ENCODE measurements around the gene ANO3. TPM values are rescaled to one million over a fixed set of nuclear protein-coding genes. Genes with fewer than 3 reads are reported as not detected.

The ANO3 gene
- total and polyA plus RNA-seq, 2 donors (not counting 1 experiment from before 2014, with no cell fraction given) = not detected

GRCh38 chr11:26474401-26474800, 142.5 kb downstream of the ANO3 start:
- DNase-seq (no peak), ATAC-seq (ENCODE audit: low read depth) (no peak)
- no peaks in the 10 kb centered on the region for H3K9me3 Mint-ChIP-seq (ENCODE audit: insufficient read depth)
- H3K9me3 ChIP-seq (ENCODE audit: control extremely low read depth in 1 of 3, control insufficient read depth in 2 of 3, insufficient read depth in 1 of 3, low read length in 2 of 3) = no peaks in the 10 kb centered on the region
- POLR2A ChIA-PET = no interaction called here
- no peaks in the 10 kb centered on the region for H4K20me1 ChIP-seq (ENCODE audit: control insufficient read depth, insufficient read depth, low read length, poor library complexity, severe bottlenecking)
- H3K4me1 Mint-ChIP-seq = no peaks in the 10 kb centered on the region
- H3K27ac Mint-ChIP-seq = no peak overlapping the region
- H3K9ac ChIP-seq (ENCODE audit: low read length) = no peak overlapping the region
- no peak overlapping the region for H3K4me3 Mint-ChIP-seq
- no peaks in the 10 kb centered on the region for H3K27me3 ChIP-seq (replicated peaks in 1 of 4; ENCODE audit: control extremely low read depth in 1 of 4, control insufficient read depth in 3 of 4, insufficient read depth in 4 of 4, low read length in 3 of 4)
- CTCF ChIA-PET = no interaction called here
- no peaks in the 10 kb centered on the region for H3K36me3 ChIP-seq (replicated peaks in 1 of 2; ENCODE audit: control extremely low read depth in 1 of 2, control insufficient read depth in 1 of 2, extremely low read depth in 1 of 2, insufficient read depth in 2 of 2, low read length in 1 of 2)
- H2AFZ ChIP-seq (ENCODE audit: insufficient read depth, low read depth, low read length, poor library complexity, severe bottlenecking) = no peak overlapping the region
- no CpG with 5 or more reads among the region's 2 CpGs for WGBS (ENCODE audit: insufficient coverage)
- H3K79me2 ChIP-seq (ENCODE audit: control insufficient read depth, insufficient read depth, low read length) = no peaks in the 10 kb centered on the region
- intact Hi-C loops (cut with micrococcal nuclease) = no loop called here
- H3K27ac ChIP-seq (ENCODE audit: low read length in 2 of 2) = no peak overlapping the region
- TF ChIP-seq EZH2 (IDR thresholded peaks at IDR 0.05; ENCODE audit: borderline replicate concordance, insufficient read depth, low read depth, low read length, poor library complexity, severe bottlenecking) (no peak), CTCF (IDR thresholded peaks at IDR 0.05) (no peak)
- no peaks in the 10 kb centered on the region for H3K4me1 ChIP-seq (ENCODE audit: control insufficient read depth in 2 of 2, insufficient read depth in 2 of 2, low read length in 2 of 2)
- H3K4me3 ChIP-seq (ENCODE audit: control extremely low read depth in 1 of 5, extremely low read depth in 1 of 5, insufficient read depth in 1 of 5, low read depth in 2 of 5, low read length in 4 of 5) = no peak overlapping the region
- H3K4me2 ChIP-seq (replicated peaks; ENCODE audit: low read depth, low read length, poor library complexity, severe bottlenecking) = no peak overlapping the region
- H3K27me3 Mint-ChIP-seq = no peaks in the 10 kb centered on the region

- Histone ChIP-seq H3K4me2 (replicated peaks; ENCODE audit: low read depth, low read length, poor library complexity, severe bottlenecking) (no peak overlapping the region), H3K9ac (ENCODE audit: low read length) (no peak overlapping the region), H3K27me3 (replicated peaks in 1 of 4; ENCODE audit: control extremely low read depth in 1 of 4, control insufficient read depth in 3 of 4, insufficient read depth in 4 of 4, low read length in 3 of 4) (no peaks in the 10 kb centered on the region), H3K27ac (ENCODE audit: low read length in 2 of 2) (no peak overlapping the region), H3K79me2 (ENCODE audit: control insufficient read depth, insufficient read depth, low read length) (no peaks in the 10 kb centered on the region), H2AFZ (ENCODE audit: insufficient read depth, low read depth, low read length, poor library complexity, severe bottlenecking) (no peak overlapping the region), H3K4me1 (ENCODE audit: control insufficient read depth in 2 of 2, insufficient read depth in 2 of 2, low read length in 2 of 2) (no peaks in the 10 kb centered on the region), H3K36me3 (replicated peaks in 1 of 2; ENCODE audit: control extremely low read depth in 1 of 2, control insufficient read depth in 1 of 2, extremely low read depth in 1 of 2, insufficient read depth in 2 of 2, low read length in 1 of 2) (no peaks in the 10 kb centered on the region), H4K20me1 (ENCODE audit: control insufficient read depth, insufficient read depth, low read length, poor library complexity, severe bottlenecking) (no peaks in the 10 kb centered on the region), H3K9me3 (ENCODE audit: control extremely low read depth in 1 of 3, control insufficient read depth in 2 of 3, insufficient read depth in 1 of 3, low read length in 2 of 3) (no peaks in the 10 kb centered on the region), H3K4me3 (ENCODE audit: control extremely low read depth in 1 of 5, extremely low read depth in 1 of 5, insufficient read depth in 1 of 5, low read depth in 2 of 5, low read length in 4 of 5) (no peak overlapping the region)
- Mint-ChIP-seq H3K9me3 (ENCODE audit: insufficient read depth) (no peaks in the 10 kb centered on the region), H3K27ac (no peak overlapping the region), H3K4me1 (no peaks in the 10 kb centered on the region), H3K4me3 (no peak overlapping the region), H3K27me3 (no peaks in the 10 kb centered on the region)
- ATAC-seq (ENCODE audit: low read depth) (no peak), DNase-seq (no peak)
- intact Hi-C loops (cut with micrococcal nuclease) = no loop called here
- TF ChIP-seq CTCF (IDR thresholded peaks at IDR 0.05) (no peak), EZH2 (IDR thresholded peaks at IDR 0.05; ENCODE audit: borderline replicate concordance, insufficient read depth, low read depth, low read length, poor library complexity, severe bottlenecking) (no peak)
- ChIA-PET POLR2A (no interaction called here), CTCF (no interaction called here)
- WGBS (ENCODE audit: insufficient coverage) = no CpG with 5 or more reads among the region's 2 CpGs
These were observed 145.5 kb downstream of the ANO3 start for GRCh38 chr11:26477396-26477795.
